ENCODE measurements around the gene MAP2K6.

DNA sequence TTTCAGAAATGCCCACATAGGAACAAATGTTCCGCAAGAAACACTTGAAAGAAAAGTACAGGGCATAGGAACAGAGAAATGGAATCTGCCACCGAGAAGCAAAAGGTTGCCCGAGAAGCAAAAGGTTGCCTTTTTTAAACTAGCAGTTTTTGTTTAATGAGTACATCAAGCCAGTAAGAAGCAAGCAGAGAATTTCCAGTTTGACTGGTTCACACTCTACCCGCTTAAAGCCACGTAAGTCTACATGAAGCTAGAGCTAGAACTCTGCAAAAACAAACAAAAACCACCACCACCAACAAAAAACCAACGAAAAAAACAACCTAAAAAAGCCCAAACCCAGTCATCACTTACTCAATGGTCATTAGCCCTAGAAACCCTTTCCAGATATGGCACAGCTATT, 144.3 kb downstream of the MAP2K6 start:
- no peak for TF ChIP-seq CTCF (IDR thresholded peaks at IDR 0.05)
- TF ChIP-seq, protein P1, sequence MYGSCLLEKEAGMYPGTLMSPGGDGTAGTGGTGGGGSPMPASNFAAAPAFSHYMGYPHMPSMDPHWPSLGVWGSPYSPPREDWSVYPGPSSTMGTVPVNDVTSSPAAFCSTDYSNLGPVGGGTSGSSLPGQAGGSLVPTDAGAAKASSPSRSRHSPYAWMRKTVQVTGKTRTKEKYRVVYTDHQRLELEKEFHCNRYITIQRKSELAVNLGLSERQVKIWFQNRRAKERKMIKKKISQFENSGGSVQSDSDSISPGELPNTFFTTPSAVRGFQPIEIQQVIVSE (CRISPR knock-in tag; IDR thresholded peaks at IDR 0.05; ENCODE audit: borderline replicate concordance) = no peak
- no peak for TF ChIP-seq ZNF317 (CRISPR knock-in tag; IDR thresholded peaks at IDR 0.05; ENCODE audit: borderline replicate concordance, low read depth)
